ENCODE data around the gene DDX10.

DNA sequence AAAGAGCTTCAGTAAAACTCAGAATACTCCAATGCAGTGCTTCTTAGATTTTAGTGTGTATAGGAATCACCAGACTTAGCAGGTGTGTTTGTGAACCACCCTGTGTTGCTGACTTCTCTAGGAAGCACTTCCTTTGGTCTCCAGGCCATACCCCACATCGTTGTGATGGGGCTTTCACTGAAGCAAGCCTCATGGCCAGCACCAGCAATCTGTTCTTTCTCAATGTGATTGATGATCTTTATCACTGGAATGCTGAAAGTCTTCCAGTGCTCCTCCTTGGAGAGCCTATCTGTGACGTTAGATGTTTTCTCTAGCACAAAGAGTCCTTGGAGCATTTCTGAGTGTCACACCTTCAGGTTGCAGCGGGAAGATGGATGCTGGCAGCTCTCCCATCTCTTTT is 280.5 kb downstream of the DDX10 start:
- TF ChIP-seq CTCF (IDR thresholded peaks at IDR 0.05; ENCODE audit: insufficient read depth, low read depth, low read length) (no peak), EZH2 (IDR thresholded peaks at IDR 0.05; ENCODE audit: insufficient read depth, low read length) (no peak)
